Thymus (tissue), 11 donors: ENCODE results near the gene NRG3. TPM values are rescaled to one million over a fixed set of nuclear protein-coding genes. Genes with fewer than 3 reads are reported as not detected.

Source experiments
- DNase-seq, 9 donors: peaks; one replicate each; pipeline ENCODE4 v3.0.0-alpha.2; 2013; ENCODE audit warnings: low spot score in 9 of 9, low read depth in 6 of 9, missing footprints in 1 of 9
- H3K27ac ChIP-seq, 2 donors: one replicate each; pipeline ENCODE4 v1.5.1; 2013; ENCODE audit warnings: control low read depth in 1 of 2, low read depth in 1 of 2, low read length in 1 of 2, mild to moderate bottlenecking in 1 of 2, moderate library complexity in 1 of 2
- H3K27me3 ChIP-seq, 2 donors: one replicate each; pipeline ENCODE4 v1.5.1; 2013; ENCODE audit warnings: low read length in 1 of 2; ENCODE audit not compliant: control insufficient read depth in 2 of 2, insufficient read depth in 1 of 2
- H3K36me3 ChIP-seq, 2 donors: one replicate each; pipeline ENCODE4 v1.5.1; 2013; ENCODE audit warnings: low read length in 1 of 2, mild to moderate bottlenecking in 1 of 2, moderate library complexity in 1 of 2; ENCODE audit not compliant: control insufficient read depth in 2 of 2, insufficient read depth in 2 of 2
- H3K4me1 ChIP-seq, 2 donors: one replicate each; pipeline ENCODE4 v1.5.1; 2013; ENCODE audit warnings: low read length in 2 of 2; ENCODE audit not compliant: control insufficient read depth in 2 of 2, insufficient read depth in 2 of 2
- H3K4me3 ChIP-seq, 2 donors: one replicate each; pipeline ENCODE4 v1.5.1; 2013; ENCODE audit warnings: low read length in 2 of 2, control low read depth in 1 of 2, mild to moderate bottlenecking in 1 of 2
- H3K9me3 ChIP-seq, 2 donors: one replicate each; pipeline ENCODE4 v1.5.1; 2013; ENCODE audit warnings: low read length in 1 of 2, mild to moderate bottlenecking in 1 of 2; ENCODE audit not compliant: control insufficient read depth in 2 of 2, insufficient read depth in 1 of 2
- WGBS: extraction: QIAGEN DNeasy Blood & Tissue Kit; methylation state at CpG from one replicate; pipeline ENCODE4 v1.1.7; 2013; 5-methylcytosine and 5-hydroxymethylcytosine counted together
- polyA plus RNA-seq: library from polyadenylated mRNA; stranded (reverse); fragments of 200-250 nt; gene quantifications from one replicate; pipeline ENCODE4 v1.2.3, GENCODE V29; 2013
- total RNA-seq: library from RNA; stranded (reverse); fragments of 120-200 nt; gene quantifications from one replicate; pipeline ENCODE4 v1.2.4, GENCODE V29; 2013
- donor health status: healthy.

The NRG3 gene
- total and polyA plus RNA-seq, 2 donors, result 0.09 TPM; not detected in 1

DNA sequence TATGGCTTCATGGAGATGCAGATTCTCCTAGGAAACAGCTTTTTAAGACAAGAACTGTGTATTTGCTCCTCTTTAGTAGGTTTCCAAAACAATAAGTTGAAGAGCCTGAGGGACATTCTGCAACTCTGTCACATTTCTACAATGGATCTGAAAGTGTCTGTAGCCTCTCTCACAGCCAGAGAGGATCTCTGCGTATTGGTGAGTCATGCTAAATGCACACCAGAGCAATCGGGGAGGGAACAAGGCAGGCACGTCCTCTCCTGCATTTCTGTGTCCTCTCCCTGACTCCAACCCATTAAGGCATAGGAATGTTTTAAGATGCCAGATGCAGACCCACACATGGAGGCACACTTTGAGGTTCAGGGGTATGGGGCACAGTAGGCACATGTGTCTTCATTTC is 1137.9 kb downstream of the NRG3 start:
- Histone ChIP-seq H3K4me3 (no peak overlapping the region), H3K27me3 (no peaks in the 10 kb centered on the region), H3K36me3 (no peaks in the 10 kb centered on the region), H3K9me3 (no peaks in the 10 kb centered on the region), H3K27ac (no peak overlapping the region), H3K4me1 (no peaks in the 10 kb centered on the region)
- WGBS, result 77% methylated on average over 3 of the region's 3 CpGs
- no peak for DNase-seq

- H3K27me3 ChIP-seq, result no peaks in the 10 kb centered on the region
- H3K4me1 ChIP-seq, result no peaks in the 10 kb centered on the region
- 85% methylated on average over 2 of the region's 2 CpGs for WGBS
- DNase-seq, result no peak
- no peak overlapping the region for H3K4me3 ChIP-seq
- no peaks in the 10 kb centered on the region for H3K36me3 ChIP-seq
- no peaks in the 10 kb centered on the region for H3K9me3 ChIP-seq
- H3K27ac ChIP-seq, result no peak overlapping the region
These were observed 1142.3 kb downstream of the NRG3 start for GRCh38 chr10:83017076-83017867.

DNA sequence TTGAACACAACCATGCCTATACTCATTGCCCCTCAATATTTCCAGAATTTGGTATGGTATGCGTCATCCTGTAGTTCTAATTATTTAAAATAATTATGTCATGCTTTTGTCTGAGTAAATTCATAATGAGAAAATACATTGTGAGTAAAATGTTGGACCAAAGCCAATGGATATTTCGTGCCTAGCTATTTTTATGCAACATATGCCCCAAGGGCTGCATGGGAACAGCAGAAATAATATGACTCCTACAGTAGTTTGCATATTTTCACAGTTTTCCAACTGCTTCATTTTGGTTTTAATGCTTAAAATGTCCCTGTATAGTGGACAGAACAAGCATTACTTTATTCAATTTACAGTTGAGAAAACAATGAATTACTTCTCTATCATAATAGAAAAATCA is 1148.7 kb downstream of the NRG3 start:
- H3K9me3 ChIP-seq, result no peaks in the 10 kb centered on the region
- H3K4me3 ChIP-seq, result no peak overlapping the region
- no peak for DNase-seq
- no peaks in the 10 kb centered on the region for H3K36me3 ChIP-seq
- H3K27ac ChIP-seq, result no peak overlapping the region
- WGBS, result 75% methylated on average over 2 of the region's 2 CpGs
- H3K27me3 ChIP-seq, result no peaks in the 10 kb centered on the region
- H3K4me1 ChIP-seq, result no peaks in the 10 kb centered on the region
